Muscle of arm (tissue), 12 donors: ENCODE data around the gene AFAP1. TPM values are rescaled to one million over a fixed set of nuclear protein-coding genes. Genes with fewer than 3 reads are reported as not detected.

Experiments used
- DNase-seq: peaks from one replicate; pipeline ENCODE4 v3.0.0-alpha.2; 2013
- polyA plus RNA-seq, 12 donors: library from polyadenylated mRNA; unstranded; fragments of 120-200 nt; gene quantifications; one replicate each; pipeline ENCODE4 v1.2.1, GENCODE V29; 2013; ENCODE audit not compliant: insufficient read length in 12 of 12

AFAP1 gene
- polyA plus RNA-seq, 12 donors: 27.8 to 46.1 (median 33.4) TPM; not detected in 1

GRCh38 chr4:7725951-7726350, 213.7 kb downstream of the AFAP1 start:
- DNase-seq: no peak

DNA sequence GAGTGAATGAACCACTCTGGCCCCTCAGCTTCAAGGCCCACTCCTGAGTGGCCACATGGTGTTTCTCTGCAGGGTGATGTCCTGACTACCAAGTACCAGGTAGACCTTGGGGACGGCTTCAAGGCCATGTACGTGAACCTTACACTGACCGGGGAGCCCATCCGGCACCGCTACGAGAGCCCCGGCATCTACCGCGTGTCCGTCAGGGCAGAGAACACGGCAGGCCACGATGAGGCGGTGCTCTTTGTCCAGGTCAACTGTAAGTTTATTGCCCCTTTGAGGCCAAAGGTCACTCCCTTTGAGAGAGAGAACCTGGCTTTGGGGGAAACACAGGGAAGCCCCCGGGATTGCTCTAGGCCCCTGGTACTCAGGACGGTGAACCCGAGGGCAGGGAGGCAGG, 216.0 kb downstream of the AFAP1 start:
- no peak for DNase-seq

DNA sequence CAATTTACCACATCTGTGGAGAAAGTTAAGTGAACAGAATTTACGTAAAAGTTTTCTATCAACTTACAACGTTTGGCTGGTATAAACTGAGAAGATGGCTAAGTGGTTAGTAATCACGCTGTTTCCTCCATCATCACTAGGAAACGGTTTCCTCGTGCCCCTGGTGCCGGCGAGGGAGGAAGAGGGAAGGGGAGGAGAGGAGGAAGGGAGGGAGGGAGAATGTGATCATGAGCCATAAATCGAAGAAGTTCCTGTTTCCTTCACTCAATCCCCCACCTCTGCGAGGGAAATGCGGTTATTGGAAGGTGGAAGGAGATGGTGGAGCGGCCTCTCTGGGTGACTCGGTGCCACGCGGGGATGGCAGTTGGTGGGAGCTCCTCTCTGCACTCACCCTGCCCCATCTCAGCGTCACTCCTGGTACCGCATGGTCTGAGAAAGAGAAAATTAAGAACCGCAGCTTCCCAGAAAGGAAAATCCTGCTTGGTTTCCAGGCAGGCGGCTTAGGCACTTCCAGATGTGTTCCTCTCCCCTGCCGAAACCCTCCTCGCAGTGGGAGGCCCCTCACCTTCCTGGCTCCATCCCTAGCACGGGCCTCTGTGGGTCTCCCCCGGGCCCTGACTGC, 216.8 kb downstream of the AFAP1 start:
- DNase-seq: no peak

DNA sequence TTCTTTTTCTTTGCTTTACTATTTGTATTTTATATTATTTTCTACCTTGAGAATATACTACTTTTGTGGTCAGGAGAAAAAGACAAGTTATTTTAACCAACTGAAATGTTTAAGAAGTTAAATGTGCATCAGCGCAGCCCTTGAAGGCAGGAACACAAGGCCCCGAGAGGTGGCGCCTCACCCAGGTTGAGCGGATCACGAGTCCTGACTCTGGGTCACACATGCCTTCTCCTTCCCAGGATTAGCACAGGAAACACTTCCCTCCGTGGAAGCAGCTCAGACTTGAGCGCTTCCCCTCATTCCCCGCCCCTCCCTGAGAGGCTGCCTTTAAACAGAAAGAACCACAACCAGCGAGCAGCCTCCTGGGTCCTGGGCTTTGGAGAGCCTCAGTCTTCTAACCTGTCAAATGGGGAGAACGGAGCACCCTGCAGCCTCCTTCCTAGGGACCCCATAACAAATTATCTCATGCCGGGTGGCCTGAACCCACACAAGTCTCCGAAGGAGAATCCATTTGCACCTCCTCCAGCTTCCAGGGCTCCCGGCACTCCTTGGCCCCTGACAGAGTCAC, 217.6 kb downstream of the AFAP1 start:
- DNase-seq: no peak

DNA sequence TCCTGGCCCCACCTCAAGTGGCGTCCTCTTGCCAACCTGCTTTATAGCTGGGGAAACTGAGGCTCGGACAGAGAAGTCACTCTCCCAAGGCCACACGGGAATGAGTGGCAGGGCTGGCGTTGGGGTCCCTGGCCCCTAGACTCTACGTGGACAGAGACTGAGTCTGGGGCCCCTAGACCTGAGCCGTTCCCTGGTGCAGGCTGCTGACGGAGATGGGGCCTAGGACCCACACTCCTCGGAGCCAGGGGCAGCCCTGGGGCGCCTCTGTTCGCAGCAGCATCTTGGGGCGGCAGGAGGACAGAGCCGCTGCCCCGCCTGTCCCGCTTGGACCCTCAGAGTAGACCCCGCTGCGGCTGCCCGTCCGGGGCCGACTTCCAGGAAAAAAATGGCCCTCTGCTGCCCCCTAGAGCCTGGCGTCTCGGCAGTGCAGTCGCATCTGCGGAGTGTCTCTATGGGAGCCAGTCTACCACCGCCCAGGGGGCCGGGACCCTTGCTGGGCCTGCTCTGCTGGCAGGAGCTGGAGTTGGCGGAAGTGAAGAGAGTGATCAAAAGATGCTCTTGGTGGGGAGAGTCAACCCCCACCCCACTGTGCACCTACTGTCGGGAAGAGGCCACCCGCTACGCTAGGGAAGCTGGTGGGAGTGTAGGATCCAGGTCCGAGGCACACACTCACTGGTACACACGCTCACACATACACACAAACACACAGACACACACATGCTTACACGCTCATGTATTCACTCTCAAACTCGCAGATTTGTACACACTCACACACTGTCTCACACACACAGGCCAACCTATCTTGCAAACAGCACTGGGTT, 220.1 kb downstream of the AFAP1 start:
- DNase-seq: peak; percentile 64

DNA sequence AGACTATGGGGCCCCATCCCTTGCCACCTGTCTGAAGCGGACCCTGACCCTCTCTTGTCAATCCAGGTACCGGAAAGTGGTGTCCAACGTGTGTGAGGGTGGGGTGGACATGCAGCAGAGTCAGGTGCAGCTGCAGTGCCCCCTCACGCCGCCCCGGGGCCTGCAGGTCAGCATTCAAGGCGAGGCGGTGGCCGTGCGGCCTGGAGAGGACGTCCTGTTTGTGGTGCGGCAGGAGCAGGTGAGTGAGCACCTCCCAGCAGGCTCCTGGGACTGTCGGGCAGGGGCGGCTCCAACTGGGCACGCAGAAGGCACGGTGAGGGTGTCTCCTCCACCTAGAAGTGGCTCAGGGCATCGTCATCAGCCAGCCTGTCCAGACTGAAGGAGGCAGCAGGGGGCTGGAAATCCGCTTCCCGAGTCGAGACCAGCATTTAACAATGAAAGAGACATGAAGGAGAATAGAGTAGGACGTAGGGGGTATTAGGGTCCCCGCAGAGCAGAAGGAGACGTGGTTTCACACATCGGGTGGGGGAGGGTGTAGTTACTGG, 221.6 kb downstream of the AFAP1 start:
- DNase-seq: no peak

- no peak for DNase-seq
Observed at GRCh38 chr4:7717161-7717560, 222.5 kb downstream of the AFAP1 start.

GRCh38 chr4:7716010-7716721, 223.5 kb downstream of the AFAP1 start:
- no peak for DNase-seq

GRCh38 chr4:7715271-7716009, 224.2 kb downstream of the AFAP1 start:
- no peak for DNase-seq

- no peak for DNase-seq
Observed at GRCh38 chr4:7714738-7715137, 224.9 kb downstream of the AFAP1 start.

- no peak for DNase-seq
Observed at GRCh38 chr4:7714176-7714575, 225.5 kb downstream of the AFAP1 start.

DNA sequence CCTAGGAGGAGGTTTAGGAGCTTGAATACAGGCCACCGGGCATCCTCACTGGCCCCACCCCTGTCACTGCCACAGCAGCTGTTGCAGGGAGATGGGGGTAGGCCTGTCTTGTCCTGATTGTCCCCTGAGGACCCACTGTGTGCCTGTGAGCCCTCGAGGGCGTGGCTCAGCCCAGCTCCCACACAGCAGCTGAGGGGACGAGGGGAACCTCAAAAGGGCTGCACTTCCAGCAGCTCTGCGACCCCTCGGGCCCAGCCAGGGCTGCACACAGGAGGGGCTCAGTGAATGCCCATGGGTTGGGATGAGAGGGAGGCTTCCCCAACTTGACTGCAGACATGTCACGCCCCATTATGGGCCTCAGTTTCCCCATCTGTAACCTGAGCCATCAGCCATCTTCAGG, 225.9 kb downstream of the AFAP1 start:
- DNase-seq: no peak

DNA sequence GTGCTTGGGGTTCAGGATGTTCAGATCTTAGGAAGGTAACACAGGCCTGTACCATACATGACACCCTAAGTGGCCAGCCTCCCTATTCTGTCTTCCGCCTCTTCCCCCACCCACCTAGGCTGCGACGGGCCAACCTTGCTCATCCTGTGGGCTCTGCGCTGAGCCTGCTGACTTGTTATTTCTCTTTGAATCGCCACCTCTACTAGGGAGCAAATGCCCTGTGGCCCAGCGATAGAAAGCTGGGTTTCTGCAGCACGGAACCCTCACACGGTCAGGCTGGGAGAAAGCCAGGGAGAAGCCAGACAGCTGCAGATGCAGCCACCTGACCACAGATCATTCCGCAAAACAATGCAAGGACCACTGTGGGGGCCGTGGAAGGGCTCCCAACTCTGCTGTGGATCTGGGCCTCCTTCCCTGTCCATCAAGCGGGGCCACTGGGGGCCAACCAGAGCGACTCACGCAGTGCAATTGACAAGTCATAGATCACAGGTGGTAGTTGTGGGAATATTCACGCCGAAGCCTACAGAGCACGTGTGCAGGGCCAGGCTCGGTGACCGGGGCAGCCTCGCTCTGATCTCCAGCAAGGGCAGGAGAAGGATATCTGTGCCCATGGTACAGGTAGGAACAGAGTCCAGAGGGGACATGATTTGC, 227.5 kb downstream of the AFAP1 start:
- no peak for DNase-seq

DNA sequence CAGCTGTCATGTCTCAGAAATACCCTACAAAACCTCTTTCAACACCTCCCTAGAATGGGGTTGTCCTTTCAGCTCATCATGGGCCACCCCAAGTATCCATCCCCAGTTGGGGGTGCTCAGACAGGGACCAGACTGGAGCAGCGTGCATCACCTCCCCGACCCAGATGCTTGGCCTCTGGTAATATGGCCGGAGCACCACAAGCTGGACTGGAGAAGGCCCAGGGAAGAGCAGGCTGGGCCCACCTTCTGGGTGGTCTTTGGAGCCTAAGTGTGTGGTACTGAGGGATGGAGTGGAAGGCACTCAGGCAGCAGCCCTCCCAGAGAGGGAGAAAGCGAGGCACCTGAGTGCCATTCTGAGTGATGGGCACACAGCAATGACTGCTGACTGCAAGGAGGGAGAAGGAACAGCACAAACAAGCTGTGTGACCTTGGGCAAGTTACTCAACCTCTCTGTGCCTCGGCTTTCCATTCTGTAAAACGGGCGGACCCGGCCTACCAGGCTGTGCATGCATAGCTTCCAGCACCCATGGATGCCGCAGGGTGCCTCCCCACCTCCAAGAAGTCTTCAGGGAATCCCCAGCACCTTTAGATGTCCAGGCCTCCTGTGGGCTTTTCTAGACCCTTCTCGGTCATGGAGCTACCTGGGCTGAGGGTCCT, 228.2 kb downstream of the AFAP1 start:
- no peak for DNase-seq

DNA sequence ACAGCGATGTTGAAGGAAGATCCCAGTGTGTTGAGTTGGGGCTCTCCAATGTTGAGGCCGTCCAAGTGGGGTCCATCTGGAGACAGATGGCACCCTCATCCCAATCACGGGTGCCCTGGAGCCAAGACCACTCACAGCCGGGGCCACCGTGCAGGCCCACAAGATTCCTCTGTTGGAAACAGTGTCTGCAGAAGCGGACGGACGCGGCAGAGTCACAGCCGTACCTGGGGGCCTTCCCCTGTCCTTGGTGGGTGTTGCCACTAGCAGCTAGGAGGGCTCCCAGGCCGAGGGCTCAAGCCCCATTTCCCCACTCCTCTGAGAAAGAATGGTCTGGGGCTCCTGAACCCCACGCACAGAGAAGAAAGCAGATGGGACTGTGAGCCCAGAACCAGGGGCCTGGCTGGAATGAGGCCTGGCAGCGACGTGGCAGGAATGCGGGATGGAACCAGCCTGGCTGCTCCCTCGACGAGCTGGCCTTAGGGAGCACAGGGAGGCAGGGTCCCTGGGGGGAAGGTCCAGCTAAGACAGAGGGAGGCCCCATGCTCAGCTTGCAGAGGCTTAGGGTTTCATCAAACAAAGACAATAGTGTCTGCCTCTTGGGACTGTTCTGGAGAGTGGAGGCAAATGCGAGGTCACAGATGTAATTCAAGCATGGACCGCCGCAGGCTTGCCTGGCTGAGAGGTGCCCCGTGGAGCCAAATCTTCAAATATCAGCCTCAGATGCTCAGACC, 228.9 kb downstream of the AFAP1 start:
- no peak for DNase-seq

- no peak for DNase-seq
Observed at GRCh38 chr4:7710126-7710525, 229.5 kb downstream of the AFAP1 start.

- DNase-seq: no peak
Observed at GRCh38 chr4:7709431-7709830, 230.2 kb downstream of the AFAP1 start.

- no peak for DNase-seq
Observed at GRCh38 chr4:7708981-7709380, 230.7 kb downstream of the AFAP1 start.
